Measurements from ENCODE around the gene KCNH5.

- TF ChIP-seq CTCF (IDR thresholded peaks at IDR 0.05 in 4 of 5, conservative IDR thresholded peaks at IDR 0.05 in 1 of 5), result no peak
- no peak for TF ChIP-seq POLR2A (IDR thresholded peaks at IDR 0.05)
Measured at GRCh38 chr14:62824086-62824485, 221.2 kb downstream of the KCNH5 start.

All from gastrocnemius medialis (tissue), 4 donors.